ENCODE results near the gene KCNC3.

DNA sequence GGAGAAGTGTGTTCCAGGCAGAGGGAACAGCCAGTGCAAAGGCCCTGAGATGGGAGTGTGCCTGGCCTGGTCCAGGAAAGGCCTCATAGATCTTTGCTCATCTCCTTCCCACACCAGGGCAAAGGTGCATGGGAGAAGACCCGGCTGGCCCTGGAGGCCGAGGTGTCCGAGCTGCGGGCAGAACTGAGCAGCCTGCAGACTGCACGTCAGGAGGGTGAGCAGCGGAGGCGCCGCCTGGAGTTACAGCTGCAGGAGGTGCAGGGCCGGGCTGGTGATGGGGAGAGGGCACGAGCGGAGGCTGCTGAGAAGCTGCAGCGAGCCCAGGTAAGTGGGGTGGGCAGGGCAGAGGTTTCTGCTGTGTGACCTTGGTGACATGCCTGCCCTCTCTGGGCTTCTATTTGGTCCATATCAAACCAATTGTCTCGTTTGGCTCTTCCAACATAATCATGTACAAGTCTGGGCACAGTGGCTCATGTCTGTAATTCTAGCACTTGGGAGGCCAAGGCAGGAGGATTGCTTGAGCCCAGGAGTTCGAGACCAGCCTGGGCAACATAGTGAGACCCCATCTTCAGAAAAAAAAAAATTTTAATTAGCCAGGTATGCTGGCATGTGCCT is 51.1 kb downstream of the KCNC3 start:
- TF ChIP-seq, protein P1, sequence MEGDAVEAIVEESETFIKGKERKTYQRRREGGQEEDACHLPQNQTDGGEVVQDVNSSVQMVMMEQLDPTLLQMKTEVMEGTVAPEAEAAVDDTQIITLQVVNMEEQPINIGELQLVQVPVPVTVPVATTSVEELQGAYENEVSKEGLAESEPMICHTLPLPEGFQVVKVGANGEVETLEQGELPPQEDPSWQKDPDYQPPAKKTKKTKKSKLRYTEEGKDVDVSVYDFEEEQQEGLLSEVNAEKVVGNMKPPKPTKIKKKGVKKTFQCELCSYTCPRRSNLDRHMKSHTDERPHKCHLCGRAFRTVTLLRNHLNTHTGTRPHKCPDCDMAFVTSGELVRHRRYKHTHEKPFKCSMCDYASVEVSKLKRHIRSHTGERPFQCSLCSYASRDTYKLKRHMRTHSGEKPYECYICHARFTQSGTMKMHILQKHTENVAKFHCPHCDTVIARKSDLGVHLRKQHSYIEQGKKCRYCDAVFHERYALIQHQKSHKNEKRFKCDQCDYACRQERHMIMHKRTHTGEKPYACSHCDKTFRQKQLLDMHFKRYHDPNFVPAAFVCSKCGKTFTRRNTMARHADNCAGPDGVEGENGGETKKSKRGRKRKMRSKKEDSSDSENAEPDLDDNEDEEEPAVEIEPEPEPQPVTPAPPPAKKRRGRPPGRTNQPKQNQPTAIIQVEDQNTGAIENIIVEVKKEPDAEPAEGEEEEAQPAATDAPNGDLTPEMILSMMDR (conservative IDR thresholded peaks at IDR 0.05), result no peak
- TF ChIP-seq ZFX (IDR thresholded peaks at IDR 0.05), result no peak
